A673 (cell line): ENCODE measurements around the gene TSPEAR. TPM values are rescaled to one million over a fixed set of nuclear protein-coding genes. Genes with fewer than 3 reads are reported as not detected.

ENCODE experiments used
- BruUV-seq: library from RNA; stranded (reverse); fragments of 400-500 nt; replicated peaks from 2 replicates; lab custom pipeline; 2021; lab: Mats Ljungman, UMichigan
- CTCF ChIA-PET: fragments of 300-600 bp; sonication (Branson Sonifier 250); formaldehyde crosslinking; loops from one replicate; lab custom pipeline; 2022; ENCODE audit warnings: antibody characterized with exemption; lab: Charles Lee
- POLR2A ChIA-PET: fragments of 300-600 bp; sonication (Branson Sonifier 250); formaldehyde crosslinking; loops from one replicate; lab custom pipeline; 2022; ENCODE audit warnings: antibody characterized with exemption; ENCODE audit not compliant: low non-redundant PET; lab: Charles Lee
- DNase-seq: peaks from one replicate; pipeline ENCODE4 v3.0.0-alpha.2; 2015; ENCODE audit warnings: low spot score
- H3K27ac ChIP-seq: fragments of 200-600 bp; sonication (generic); 2 replicates; pipeline ENCODE4 v1.5.1; 2016; ENCODE audit warnings: mixed run types, low read depth, mild to moderate bottlenecking, mixed read lengths, antibody characterized with exemption, low read length; ENCODE audit not compliant: poor library complexity, severe bottlenecking
- H3K27me3 ChIP-seq: fragments of 200-600 bp; sonication (generic); replicated peaks from 2 replicates; pipeline ENCODE4 v1.6.1; 2017; ENCODE audit warnings: mixed run types, low read depth, mild to moderate bottlenecking, mixed read lengths, antibody characterized with exemption, low read length; ENCODE audit not compliant: insufficient read depth, poor library complexity
- H3K36me3 ChIP-seq: fragments of 200-600 bp; sonication (generic); 2 replicates; pipeline ENCODE4 v1.6.1; 2016; ENCODE audit warnings: mixed run types, mild to moderate bottlenecking, mixed read lengths, antibody characterized with exemption, low read length; ENCODE audit not compliant: insufficient read depth, poor library complexity, severe bottlenecking
- H3K4me1 ChIP-seq: fragments of 200-600 bp; sonication (generic); 2 replicates; pipeline ENCODE4 v1.6.1; 2017; ENCODE audit warnings: mixed run types, mild to moderate bottlenecking, mixed read lengths, antibody characterized with exemption, low read length; ENCODE audit not compliant: insufficient read depth, poor library complexity, severe bottlenecking
- H3K4me3 ChIP-seq: fragments of 200-600 bp; sonication (generic); 2 replicates; pipeline ENCODE4 v1.5.1; 2016; ENCODE audit warnings: low read depth, mixed run types, mild to moderate bottlenecking, mixed read lengths, low read length; ENCODE audit not compliant: poor library complexity, severe bottlenecking
- H3K9me3 ChIP-seq: fragments of 200-600 bp; sonication (generic); 2 replicates; pipeline ENCODE4 v1.6.1; 2016; ENCODE audit warnings: mixed run types, low read depth, mild to moderate bottlenecking, mixed read lengths, antibody characterized with exemption, low read length; ENCODE audit not compliant: poor library complexity, severe bottlenecking
- CTCF ChIP-seq: fragments of 300-800, 200-600 bp; sonication (generic); conservative IDR thresholded peaks from 2 replicates; pipeline ENCODE4 v1.5.1; 2017; ENCODE audit warnings: low read depth, mild to moderate bottlenecking, antibody characterized with exemption, low read length, moderate library complexity, mixed read lengths
- EZH2 ChIP-seq: fragments of 200-600 bp; sonication (generic); IDR thresholded peaks from 2 replicates; pipeline ENCODE4 v1.6.1; 2017; ENCODE audit warnings: borderline replicate concordance, low read depth, mild to moderate bottlenecking, mixed read lengths, antibody characterized with exemption, low read length; ENCODE audit not compliant: poor library complexity, severe bottlenecking
- intact Hi-C: fragments of 100-400 bp; cut with micrococcal nuclease; formaldehyde crosslinking; loops from one replicate; pipeline ENCODE4 v1.10.0; 2022; ENCODE audit not compliant: unreplicated experiment
- total RNA-seq: library from RNA; stranded (reverse); gene quantifications from 2 replicates; pipeline ENCODE4 v1.2.3, GENCODE V29; 2021

TSPEAR gene
- total RNA-seq, 1 experiment from 2014 or later: 8.3 TPM

DNA sequence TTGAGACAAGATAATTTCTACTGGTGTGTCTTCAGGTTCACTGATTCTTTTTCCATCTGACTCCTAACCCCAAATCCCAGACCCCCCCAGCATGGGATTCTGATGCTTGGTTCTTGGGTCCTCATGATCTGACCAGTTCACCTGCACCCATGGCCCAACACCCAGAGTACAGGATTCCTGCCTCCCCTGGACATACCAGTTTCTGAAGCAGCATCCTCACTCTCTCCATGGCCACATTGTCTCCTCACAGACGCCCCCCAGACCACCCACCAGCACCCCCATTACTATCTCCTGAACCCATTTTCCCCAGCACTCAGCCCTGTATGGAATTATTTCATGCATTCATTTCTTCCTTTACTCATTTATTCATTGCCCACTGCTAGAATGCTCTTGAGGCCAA lies 54.5 kb downstream of the TSPEAR start:
- TF ChIP-seq CTCF: no peak
- TF ChIP-seq EZH2: no peak
- ChIA-PET CTCF (no interaction called here), POLR2A (no interaction called here)
- no peak for DNase-seq
- Histone ChIP-seq H3K9me3 (no peaks in the 10 kb centered on the region), H3K27me3 (no peaks in the 10 kb centered on the region), H3K4me3 (no peak overlapping the region), H3K36me3 (no peaks in the 10 kb centered on the region), H3K4me1 (no peaks in the 10 kb centered on the region), H3K27ac (no peak overlapping the region)
- no TSS peak for BruUV-seq
- intact Hi-C loops: no loop called here

DNA sequence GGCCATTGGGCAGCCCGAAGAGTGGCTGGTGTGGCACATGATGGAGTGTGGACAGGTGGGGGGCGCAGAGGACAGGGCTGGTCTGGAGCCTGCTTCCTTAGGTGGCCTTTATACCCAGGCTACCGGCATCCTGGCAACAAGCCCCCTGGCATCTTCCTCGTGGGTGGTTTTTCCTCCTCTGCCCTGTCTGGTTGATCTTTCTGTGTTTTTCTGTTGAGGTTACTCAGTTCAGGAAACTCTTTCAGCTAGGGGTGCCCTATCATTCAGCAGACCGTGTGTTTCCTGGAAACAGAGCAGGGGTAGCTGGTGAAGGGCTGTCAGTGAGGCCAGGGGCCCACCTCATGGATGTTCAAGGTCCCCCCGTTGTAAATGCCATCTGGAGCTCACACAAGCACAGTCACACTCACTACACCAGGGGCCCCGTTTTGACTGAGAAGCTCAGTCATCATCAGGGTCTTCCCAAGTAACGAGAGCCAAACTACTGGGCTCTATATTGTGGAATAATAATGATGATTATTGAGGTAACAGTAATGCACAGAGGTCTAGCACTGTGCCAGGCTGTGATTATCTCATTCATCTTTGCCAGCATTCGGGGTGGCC lies 56.7 kb downstream of the TSPEAR start, which contains the start of gene KRTAP12-4:
TSS of gene KRTAP12-4 (minus strand) at position 84 of the 600 bp plus-strand sequence. CDS start at position 39, 45 bp downstream.
- no peaks in the 10 kb centered on the region for H3K4me1 ChIP-seq
- H3K27ac ChIP-seq: no peak within 1 kb of the TSS
- no peaks in the 10 kb centered on the region for H3K9me3 ChIP-seq
- BruUV-seq: no TSS peak
- DNase-seq: no peak
- ChIA-PET POLR2A (no interaction called here), CTCF (no interaction called here)
- H3K36me3 ChIP-seq: no peaks in the 10 kb centered on the region
- intact Hi-C loops: no loop called here
- H3K27me3 ChIP-seq: no peaks in the 10 kb centered on the region
- no peak for TF ChIP-seq EZH2
- no peak for TF ChIP-seq CTCF
- H3K4me3 ChIP-seq: no peak within 1 kb of the TSS

DNA sequence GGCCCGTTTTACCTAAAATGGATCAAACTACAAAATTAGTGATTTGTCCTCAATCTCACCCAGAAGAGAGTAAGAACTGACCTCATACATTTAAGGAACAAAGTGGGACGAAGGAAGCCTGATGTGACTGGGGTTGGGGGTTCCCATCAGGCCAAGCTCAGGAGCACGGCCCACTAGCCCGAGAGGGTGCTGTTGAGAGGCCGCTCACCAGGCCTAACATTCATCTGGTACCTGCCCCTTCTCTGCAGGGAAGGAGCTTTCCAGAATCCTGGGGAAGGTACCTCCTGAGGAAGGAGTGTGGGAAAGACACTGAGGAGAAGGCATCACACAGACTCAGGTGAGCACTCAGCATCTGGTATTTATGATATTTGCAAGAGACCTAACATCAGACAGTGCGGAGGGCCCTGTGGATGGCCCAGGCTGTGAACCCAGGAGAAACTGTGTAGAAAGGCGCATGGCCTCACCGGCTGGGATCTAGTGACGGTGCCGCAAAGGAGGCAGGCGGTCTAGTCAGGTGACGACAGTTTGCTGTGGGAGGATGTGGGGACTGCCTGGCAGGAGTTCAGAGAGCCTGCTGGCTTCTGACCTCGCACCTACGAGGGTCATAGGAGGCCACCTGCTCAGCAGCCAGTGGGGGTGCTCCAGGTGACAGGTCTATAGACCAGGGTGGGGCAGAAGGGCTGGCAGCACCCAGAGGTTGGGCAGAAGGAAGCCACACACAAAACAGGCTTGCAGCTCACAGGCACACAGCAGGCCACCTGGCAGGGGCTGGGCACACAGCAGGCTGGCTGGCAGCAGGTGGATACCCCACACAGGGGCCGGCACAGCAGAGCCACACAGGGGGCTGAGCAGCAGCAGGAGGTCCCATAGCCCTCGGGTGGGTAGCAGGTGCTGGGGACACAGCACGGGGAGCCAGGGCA lies 57.5 kb downstream of the TSPEAR start:
- TF ChIP-seq EZH2: no peak
- no peak overlapping the region for H3K4me3 ChIP-seq
- ChIA-PET POLR2A (no interaction called here), CTCF (no interaction called here)
- no peaks in the 10 kb centered on the region for H3K36me3 ChIP-seq
- BruUV-seq: no TSS peak
- DNase-seq: no peak
- no peak overlapping the region for H3K27ac ChIP-seq
- no peaks in the 10 kb centered on the region for H3K9me3 ChIP-seq
- no peaks in the 10 kb centered on the region for H3K4me1 ChIP-seq
- intact Hi-C loops: no loop called here
- no peaks in the 10 kb centered on the region for H3K27me3 ChIP-seq
